NCI-H82 (cell line): ENCODE results near the gene PLEKHM3.
A peak's percentile ranks its signal among the peaks of the same experiment; 100 is the strongest.

Experiments
- DNase-seq: peaks from one replicate; lab custom pipeline; 2025; lab: John Stamatoyannopoulos, UW

Gene PLEKHM3, protein sequence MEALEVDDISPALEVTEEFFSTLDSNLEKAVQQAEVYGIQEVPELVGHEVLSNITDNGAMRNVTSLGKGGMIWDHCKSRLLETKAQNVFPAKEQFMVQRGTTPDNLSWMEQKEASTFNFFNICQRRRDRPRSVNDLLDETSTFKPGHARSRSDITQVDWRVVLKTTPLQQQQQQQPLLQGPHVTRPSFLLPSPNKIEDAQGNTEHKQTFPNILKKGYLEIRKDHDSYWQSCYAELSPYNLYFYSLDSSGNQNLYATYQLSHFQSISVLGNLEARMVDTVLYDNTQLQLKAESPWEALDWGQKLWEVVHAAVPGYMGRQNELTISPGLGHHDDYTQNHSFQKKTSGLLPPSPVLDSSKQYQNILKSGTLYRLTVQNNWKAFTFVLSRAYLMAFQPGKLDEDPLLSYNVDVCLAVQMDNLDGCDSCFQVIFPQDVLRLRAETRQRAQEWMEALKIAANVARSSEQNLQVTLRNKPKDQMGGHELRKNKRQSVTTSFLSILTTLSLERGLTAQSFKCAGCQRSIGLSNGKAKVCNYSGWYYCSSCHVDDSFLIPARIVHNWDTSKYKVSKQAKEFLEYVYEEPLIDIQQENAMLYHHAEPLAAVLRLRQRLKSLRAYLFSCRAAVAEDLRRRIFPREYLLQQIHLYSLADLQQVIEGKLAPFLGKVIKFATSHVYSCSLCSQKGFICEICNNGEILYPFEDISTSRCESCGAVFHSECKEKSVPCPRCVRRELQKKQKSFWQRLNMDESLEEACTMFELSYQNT

DNA sequence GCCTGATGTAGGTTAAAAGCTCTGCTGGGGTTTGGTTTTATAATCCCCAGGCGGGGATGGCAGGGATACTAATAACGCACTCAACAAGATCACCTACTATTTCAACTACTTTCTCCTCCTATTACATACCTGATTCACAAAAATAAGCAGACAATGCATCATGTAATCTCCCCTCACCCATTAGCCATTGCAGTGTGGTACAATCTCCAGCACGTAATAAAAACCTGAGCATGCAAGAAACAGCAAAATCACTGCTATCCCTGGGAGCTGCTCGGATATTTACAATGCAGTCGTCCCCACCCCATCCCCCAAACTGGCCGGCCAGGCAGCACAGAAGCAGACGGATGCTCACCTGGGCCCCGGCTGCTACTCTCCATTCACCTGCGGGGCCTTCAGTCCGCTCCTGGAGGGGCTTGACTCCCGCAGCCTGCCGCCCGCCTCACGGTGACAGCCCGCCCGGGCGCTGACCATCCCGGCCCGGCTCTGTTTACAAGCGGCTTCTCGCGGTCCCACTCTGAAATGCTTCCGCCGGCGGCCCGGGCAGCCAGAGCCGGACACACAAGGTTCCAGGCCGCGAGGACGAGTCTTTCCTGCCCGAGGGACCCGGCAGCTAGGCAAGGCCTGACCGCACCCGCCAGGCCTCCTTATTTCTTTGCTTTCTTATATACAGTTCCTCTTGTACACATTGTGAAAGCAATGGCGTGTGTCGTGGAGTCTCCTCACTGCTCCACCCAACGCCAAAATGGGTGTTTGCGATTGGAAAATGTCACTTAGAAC lies at the start of gene PLEKHM3:
TSS of gene PLEKHM3 (minus strand) at position 491 of the 777 bp plus-strand sequence. CDS start 23,888 bp downstream, outside the sequence.
- DNase-seq = peak; percentile 88

DNA sequence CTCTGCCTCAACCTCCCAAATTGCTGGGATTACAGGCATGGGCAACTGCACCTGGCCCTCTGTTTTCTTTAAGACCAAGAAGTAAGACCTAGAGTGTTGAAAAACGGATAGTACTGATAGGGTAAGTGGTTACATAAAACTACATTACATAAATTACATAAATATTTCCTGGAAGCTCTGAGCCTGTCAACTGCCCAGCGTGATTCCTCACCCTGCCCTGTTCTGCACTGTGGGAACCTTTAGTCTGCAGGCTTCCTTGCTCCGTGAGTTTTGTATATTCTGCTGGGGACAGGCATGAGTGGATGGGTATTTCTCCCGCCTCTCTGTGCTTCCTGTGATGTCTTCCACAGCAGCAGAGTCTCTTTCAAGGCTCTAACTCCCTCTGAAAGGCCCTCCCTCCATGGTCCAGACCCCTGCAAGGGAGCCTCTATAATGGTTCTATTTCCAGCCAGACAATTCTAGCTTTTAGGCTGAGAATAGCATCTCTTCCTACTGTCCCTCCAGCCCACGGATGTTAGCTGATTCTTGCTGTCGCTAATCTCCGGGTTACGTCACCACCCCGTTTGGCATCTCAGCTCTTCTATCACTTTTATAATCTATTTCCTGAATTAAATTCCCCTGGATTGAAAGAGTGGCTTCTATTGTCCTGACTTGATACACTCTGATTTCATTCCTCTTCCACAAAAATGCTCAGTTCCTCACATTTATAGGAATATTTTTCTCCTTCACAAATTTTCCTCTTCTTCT lies 49.5 kb upstream of the PLEKHM3 start:
- DNase-seq = no peak

DNA sequence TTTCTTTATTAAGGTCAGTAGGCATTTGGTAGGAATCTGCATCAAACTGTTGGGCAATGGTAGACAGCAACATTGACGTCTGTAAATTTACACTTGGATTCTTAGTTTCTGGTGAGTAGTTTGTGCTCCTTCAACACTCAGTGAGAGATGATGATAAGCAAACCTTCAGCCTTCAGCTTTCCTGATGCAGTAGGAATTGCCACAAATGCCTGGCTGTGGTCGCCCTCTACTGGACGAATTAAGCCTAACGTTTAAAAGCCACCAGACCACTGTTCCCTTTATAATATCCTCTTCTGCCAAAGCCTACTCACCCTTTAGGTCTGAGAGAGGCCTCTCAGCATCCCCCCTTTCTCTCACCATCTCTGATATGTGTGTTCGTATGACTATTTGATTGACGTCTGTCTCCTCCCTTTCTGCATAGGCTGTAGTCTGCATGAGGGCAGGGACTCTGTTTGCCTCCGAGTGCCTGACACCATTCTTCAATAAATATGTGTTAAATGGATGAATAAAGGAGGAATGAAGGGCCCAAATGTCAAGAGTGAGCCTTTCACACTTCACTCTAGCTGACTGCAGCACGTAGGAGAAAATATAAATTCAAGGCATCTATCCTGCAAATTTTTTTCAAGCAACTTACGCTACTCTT lies 47.0 kb upstream of the PLEKHM3 start:
- DNase-seq = peak; percentile 87

DNA sequence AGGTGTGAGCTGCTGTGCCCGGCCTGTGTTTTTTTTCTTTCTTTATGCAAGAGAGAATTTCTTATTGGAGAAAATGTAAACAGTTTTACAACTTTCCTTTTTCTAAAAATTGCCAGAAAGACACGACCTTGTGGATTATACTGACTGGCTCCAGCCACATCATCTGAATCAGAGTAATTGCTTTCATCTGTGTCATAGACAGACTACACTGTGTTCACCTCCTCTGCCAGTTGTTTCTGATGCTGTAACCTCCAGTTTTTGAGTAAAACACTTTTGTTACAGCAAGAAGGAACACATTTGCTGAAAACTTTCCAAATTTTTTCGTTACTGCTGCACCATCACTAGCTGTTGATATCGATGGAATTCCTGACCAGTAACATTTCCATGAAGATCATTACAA lies 43.9 kb upstream of the PLEKHM3 start:
- no peak for DNase-seq

DNA sequence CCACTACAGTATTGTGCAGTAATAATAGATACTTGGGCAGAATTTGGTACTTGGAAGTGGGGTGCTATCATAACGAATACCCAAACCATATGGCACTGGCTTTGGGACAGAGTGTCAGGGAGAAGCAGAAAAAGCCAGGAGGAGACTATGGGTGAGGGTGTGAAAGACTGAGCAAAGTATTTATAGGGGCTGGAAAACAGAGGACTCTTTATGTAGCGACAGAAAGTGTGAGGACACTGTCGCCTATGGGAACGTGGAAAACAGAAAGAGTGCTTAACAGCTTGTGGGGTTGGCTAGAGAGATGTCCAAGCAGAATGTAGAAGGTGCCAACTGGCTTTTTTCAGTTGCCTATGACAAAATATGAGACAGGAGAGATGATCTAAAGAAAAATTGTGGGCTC lies 40.7 kb upstream of the PLEKHM3 start:
- no peak for DNase-seq

DNA sequence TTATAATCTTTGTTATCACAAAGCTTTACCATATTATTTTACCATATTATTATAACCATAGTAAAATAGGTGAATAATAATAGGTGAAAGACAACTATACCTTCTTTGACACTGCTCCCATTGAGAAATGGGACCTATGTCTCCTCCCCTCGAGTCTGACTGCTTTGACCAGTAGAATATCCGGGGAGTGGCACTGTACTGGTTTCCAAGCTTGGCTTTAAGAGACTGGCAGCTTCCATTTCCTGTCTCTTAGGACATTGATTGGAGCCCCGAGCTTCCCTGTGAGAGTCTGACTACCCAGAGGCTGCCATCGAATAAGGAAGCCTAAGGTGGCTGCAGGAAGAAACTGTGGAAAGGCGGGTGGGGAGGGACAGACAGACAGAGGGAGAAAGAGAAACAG lies 40.1 kb upstream of the PLEKHM3 start:
- no peak for DNase-seq

DNA sequence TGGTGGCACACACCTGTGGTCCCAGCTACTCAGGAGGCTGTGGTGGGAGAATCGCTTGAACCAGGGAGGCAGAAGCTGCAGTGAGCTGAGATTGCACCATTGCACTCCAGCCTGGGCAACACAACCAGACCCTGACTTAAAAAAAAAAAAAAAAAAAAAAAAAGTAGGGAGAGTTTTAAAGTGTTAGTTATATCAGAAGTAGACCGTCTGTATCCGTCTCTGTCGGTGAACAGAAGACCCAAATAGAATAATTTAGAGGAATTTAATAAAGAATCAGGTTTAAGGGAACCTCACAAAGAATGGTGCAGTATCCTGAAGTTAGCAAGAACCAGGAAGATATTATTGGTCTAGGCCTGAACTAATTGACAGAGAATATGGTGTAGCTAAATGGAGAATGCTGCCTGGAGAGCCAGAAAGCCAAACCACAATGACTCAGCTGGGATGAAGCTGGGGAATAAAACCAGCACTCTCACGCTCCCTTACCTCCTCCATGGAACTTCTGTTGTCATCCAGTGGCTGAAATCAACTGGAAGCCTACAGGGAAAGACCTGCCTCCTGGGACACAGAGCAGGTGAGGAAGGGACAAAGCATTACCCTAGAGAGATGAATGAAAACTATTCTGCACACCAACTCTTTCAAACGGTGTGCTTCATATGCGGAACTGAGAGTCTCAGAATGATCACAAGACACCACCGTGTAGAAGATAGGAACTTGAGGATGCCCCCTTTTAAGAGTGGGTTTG lies 39.1 kb upstream of the PLEKHM3 start:
- no peak for DNase-seq

DNA sequence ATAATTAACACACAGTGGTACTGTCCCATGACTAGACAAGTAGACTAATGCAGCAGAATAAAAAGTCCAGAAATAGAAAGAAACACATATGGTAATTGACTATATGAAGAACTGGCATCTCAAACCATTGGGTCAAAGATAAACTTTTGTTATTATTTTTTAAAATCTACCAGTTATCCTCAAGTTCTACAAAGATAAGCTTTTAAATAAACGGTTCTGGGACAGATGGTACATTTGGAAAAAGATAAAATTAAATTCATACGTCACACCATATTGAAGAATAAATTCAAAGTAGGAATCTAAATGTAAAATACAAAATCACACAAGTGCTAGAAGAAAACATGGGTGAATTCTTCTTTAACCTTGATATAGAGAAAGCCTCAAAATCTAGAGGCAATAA lies 37.6 kb upstream of the PLEKHM3 start:
- no peak for DNase-seq

DNA sequence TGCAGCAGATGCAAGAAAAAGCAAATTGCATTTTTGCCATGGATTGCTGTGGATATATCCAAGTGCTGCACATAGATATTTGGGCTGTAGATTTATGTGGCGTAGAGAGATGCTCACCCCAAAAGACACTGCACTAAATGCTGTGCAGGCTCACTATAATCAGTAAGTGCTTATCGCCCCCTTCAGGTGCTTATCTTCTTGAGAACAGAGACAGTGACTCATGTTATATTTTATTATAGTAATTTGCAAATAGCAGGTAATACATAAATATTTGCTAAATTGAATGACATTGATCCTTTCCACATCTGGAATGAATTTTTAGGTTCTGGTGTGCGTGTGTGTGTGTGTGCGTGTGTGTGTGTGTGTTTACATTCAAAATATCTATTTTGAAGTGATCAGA lies 36.8 kb upstream of the PLEKHM3 start:
- DNase-seq = peak; percentile 80

DNA sequence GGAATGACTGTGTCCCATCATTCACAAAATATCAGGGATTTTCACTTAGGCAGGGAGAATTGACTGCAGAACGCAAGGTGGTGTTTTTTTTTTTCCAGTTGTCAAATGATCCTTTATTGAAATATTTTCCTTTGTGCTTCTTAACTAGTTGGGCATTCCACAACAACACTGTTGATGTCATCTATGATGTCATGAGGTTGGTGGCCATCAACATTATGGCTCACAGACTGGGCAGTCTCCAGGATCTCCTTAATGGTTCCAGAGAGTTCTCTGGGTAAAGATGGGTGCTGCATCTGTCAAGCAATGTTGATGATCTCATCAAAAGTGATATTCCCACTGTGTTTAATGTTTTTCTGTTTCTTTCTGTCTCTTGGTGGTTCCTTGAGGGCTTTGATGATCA lies 31.8 kb upstream of the PLEKHM3 start:
- no peak for DNase-seq

DNA sequence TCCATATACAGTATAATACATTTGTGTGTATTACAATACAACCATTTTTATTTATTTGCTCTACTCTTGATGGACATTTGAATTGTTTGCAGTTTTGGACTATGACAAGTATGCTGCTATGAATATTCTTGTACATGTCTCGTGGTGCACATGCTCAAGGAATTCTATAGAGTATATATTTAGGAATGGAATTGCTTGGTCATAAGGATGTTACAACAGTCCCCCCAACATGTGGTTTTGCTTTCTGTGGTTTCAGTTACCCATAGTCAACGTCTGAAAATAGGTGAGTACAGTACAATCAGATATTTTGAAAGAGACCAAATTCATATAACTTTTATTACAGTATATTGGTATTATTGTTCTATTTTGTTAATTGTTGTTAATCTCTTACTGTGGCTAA lies 24.1 kb upstream of the PLEKHM3 start:
- DNase-seq = no peak

DNA sequence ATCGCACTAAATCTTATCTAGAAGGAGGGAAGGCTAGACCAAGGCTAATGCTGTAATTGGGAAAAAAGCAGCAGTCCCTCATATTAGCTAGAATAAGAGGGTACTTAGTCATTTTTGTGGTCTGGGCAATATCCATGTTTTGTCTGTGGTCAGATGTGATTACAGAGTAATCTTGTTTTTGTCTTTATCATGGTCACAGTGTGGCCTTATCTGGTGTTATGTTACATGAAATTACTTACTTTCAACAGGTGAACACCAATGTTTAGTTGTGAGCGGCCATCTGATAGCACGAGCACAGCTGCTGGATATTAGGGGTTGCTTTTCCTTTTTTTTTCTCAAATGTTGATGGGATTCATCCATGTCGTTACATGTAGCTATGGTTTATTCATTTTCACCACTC lies 23.7 kb upstream of the PLEKHM3 start:
- DNase-seq = peak; percentile 21

DNA sequence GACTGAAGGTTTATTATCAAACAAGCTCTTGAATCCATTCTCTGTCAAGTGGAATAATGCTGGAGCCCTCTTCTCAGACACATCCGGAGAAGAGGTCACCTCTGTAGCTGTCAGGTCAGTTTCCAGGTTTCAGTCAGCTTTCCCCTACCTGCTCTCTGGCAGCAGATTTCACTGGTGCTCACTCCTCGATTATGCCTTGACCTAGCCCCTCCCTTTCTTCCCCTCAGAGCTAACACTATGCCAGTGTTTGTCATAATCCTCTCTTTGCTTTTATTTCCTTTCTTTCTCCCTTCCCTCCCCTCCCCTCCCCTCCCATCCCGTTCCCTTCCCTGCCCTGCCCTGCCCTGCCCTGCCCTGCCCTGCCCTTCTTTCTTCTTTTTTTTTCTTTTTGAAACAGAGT lies 22.5 kb upstream of the PLEKHM3 start:
- DNase-seq = peak; percentile 23

DNA sequence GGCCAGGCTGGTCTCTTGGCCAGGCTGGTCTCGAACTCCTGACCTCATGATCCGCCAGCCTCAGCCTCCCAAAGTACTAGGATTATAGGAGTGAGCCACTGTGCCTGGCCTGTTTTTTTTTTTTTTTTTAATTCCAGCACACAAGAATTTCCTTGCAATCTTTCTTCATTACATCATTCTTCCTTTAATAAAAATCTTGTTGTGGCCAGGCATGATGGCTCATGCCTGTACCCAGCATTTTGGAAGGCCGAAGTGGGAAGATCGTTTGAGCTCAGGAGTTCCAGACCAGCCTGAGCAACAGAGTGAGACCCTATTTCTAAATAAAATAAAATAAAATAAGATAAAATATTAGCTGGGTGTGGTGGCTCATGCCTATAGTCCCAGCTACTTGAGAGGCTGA lies 21.4 kb upstream of the PLEKHM3 start:
- no peak for DNase-seq

DNA sequence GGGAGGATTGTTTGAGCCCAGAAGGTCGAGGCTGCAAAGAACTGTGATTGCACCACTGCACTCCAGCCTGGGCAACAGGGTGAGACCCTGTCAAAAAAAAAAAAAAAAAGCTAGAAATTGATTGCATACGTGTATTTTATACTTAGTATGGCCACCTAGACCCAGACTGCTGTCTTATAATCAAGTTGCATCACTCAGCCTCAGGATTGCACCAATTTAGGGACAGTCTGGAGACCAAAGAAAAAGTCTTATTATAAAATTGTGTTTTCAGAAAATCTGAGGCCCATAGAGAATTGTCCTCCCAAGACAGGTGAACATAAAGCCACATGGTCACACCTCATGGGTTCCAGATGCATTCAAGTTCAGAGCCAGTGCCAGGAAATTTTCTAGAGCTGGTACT lies 17.1 kb upstream of the PLEKHM3 start:
- DNase-seq = no peak

DNA sequence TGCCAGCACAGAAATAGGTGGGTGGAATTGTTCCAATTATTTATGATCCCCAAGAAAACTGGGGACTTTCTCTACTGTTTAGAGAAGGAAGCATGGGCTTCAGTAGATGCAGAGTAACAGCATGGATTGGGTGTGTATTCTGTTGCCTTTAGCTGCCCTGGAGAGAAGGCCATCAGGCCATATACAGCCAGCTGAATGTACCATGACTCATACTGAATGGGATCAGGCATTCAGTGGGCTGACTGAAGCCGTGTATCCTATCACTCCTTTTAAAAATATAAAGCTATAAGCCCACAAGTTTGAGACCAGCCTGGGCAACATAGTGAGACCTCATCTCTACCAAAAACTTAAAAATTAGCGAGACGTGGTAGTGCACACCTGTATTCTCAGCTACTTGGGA lies 16.7 kb upstream of the PLEKHM3 start:
- DNase-seq = no peak

DNA sequence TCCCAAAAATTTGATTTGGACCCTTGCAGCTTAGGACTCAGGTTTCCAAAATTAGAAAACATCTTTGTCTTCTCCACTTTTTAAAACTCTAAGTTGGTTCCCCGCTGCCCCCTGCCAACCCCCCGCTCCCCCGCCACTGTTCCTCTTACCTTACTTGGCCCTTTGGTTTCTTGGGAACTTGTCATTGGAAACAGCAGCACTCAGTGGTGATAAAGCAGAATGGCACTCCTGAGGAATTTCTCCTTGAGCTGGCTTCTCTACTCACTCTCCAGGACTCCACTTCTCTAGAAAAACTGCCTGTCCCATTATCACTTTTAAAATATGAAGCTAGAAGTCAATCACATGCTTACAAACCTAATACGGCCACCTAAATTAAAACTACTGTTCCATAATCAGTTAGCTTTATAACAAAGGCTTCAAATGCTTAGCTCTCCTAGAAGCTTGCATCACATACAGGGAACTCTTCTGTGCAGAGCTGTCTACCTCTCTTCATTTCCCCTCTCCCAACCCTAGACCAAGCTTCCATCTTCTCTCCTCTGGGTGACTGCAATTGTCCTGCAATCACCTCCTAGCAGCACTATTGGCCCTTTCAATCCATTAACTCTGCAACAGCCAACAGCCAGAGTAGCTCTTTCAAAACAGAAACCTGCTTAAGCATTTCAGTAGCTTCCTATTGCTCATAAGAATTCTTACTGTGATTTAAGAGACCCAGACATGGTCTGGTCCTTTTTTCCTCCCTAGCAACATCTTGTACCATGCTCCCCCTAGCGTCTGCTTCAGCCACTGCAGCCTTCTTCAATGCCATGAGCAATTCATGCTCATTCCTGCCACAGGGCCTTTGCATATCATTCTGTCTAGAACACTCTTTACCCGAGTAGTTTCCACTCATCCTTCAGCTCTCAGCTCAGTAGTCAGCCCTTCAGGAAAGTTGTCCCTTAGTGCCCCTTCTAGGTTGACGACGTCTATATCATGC lies 15.2 kb upstream of the PLEKHM3 start:
- DNase-seq = peak; percentile 90

DNA sequence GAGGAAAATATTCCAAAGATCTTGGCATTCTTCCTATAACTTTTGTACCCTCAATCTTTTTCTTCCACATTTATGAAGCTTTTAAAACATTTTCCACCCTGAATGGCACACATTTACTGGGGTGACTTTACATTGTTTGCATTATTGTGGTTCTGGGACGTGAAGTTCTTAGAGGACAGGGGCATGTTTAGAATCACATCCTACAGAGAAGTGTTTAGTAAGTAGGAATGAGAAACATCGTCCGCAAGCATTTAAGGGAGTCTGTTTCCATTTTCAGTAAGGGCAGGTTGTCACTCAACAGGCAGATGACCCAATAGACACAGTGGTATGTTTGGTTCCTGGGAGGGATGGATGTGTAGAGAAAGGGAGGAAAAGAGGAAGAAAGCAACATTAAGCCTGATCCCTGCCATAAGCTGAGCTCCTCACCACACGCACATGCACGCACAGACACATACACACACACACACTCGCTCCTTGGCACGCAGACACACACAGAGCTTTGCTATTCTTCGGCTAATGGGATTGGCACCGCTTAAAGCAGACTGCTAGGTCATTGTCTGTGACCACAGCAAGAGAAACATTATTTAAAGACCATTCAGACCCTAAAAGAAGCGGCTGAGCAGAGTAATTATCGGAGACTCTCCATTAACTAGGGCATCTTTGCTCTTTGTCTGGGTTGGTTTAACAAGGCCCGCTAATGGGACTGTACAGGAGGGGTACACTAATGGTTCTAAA lies 14.2 kb upstream of the PLEKHM3 start:
- peak; percentile 75 for DNase-seq
